Stomach (tissue), 4 donors: Measurements from ENCODE around the gene ADM2.

ENCODE experiments used
- EP300 ChIP-seq: sonication (generic); formaldehyde crosslinking; IDR thresholded peaks from one replicate; pipeline ENCODE4 v1.6.1; 2017; ENCODE audit warnings: antibody characterized with exemption
- POLR2A ChIP-seq, 4 donors: fragments of 450-650 bp; IDR thresholded peaks; one replicate each; pipeline ENCODE4 v1.6.1; 2016; ENCODE audit warnings: antibody characterized with exemption in 4 of 4, control low read depth in 2 of 4, mild to moderate bottlenecking in 1 of 4, moderate library complexity in 1 of 4
- TF ChIP-seq, protein P1 (sequence below), 7 experiments: fragments of 450-650 bp in 4 of 7; fragments of 200-600 bp in 3 of 7; sonication (generic) in 3 of 7; IDR thresholded peaks; one replicate each; pipeline ENCODE4 v1.5.1; 2016 to 2019; ENCODE audit warnings: antibody characterized with exemption in 7 of 7, control low read depth in 2 of 7, mild to moderate bottlenecking in 1 of 7

- no peak for TF ChIP-seq POLR2A (IDR thresholded peaks at IDR 0.05)
- no peak for TF ChIP-seq EP300
- TF ChIP-seq, protein P1, sequence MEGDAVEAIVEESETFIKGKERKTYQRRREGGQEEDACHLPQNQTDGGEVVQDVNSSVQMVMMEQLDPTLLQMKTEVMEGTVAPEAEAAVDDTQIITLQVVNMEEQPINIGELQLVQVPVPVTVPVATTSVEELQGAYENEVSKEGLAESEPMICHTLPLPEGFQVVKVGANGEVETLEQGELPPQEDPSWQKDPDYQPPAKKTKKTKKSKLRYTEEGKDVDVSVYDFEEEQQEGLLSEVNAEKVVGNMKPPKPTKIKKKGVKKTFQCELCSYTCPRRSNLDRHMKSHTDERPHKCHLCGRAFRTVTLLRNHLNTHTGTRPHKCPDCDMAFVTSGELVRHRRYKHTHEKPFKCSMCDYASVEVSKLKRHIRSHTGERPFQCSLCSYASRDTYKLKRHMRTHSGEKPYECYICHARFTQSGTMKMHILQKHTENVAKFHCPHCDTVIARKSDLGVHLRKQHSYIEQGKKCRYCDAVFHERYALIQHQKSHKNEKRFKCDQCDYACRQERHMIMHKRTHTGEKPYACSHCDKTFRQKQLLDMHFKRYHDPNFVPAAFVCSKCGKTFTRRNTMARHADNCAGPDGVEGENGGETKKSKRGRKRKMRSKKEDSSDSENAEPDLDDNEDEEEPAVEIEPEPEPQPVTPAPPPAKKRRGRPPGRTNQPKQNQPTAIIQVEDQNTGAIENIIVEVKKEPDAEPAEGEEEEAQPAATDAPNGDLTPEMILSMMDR (IDR thresholded peaks at IDR 0.05): no peak
Measured at GRCh38 chr22:50474710-50475651, 6.4 kb upstream of the ADM2 start, which contains the start of gene SBF1.
